ENCODE measurements around the gene RNF213.

- TF ChIP-seq, protein P1, sequence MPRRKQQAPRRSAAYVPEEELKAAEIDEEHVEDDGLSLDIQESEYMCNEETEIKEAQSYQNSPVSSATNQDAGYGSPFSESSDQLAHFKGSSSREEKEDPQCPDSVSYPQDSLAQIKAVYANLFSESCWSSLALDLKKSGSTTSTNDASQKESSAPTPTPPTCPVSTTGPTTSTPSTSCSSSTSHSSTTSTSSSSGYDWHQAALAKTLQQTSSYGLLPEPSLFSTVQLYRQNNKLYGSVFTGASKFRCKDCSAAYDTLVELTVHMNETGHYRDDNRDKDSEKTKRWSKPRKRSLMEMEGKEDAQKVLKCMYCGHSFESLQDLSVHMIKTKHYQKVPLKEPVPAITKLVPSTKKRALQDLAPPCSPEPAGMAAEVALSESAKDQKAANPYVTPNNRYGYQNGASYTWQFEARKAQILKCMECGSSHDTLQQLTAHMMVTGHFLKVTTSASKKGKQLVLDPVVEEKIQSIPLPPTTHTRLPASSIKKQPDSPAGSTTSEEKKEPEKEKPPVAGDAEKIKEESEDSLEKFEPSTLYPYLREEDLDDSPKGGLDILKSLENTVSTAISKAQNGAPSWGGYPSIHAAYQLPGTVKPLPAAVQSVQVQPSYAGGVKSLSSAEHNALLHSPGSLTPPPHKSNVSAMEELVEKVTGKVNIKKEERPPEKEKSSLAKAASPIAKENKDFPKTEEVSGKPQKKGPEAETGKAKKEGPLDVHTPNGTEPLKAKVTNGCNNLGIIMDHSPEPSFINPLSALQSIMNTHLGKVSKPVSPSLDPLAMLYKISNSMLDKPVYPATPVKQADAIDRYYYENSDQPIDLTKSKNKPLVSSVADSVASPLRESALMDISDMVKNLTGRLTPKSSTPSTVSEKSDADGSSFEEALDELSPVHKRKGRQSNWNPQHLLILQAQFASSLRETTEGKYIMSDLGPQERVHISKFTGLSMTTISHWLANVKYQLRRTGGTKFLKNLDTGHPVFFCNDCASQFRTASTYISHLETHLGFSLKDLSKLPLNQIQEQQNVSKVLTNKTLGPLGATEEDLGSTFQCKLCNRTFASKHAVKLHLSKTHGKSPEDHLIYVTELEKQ (tag by site-specific recombination; IDR thresholded peaks at IDR 0.05; ENCODE audit: borderline replicate concordance): no peak
- TF ChIP-seq ZNF558 (tag by site-specific recombination; IDR thresholded peaks at IDR 0.05) (no peak), SETDB1 (IDR thresholded peaks at IDR 0.05; ENCODE audit: insufficient read length, low read length) (no peak), YY1 (tag by site-specific recombination; IDR thresholded peaks at IDR 0.05) (no peak), ZNF324 (tag by site-specific recombination; IDR thresholded peaks at IDR 0.05) (no peak)
Observed at GRCh38 chr17:80428796-80429195, 168.1 kb downstream of the RNF213 start.

Data from HEK293 (cell line).